Embryonic facial prominence (tissue), 1 donor: ENCODE data around the gene PLXDC2.
"Not testable (repeated sequence)": the region's sequence is repeated elsewhere in the genome, so short reads cannot be mapped to it uniquely, and the experiment has no call there.

Experiments used
- DNase-seq: peaks from one replicate; pipeline ENCODE4 v3.0.0-alpha.2; 2016; ENCODE audit errors: extremely low spot score

The PLXDC2 gene

GRCh38 chr10:19977097-19977521, 160.9 kb downstream of the PLXDC2 start:
- DNase-seq: no peak

- DNase-seq: no peak
Measured at GRCh38 chr10:19979628-19980027, 163.4 kb downstream of the PLXDC2 start.

GRCh38 chr10:19983880-19984565, 167.8 kb downstream of the PLXDC2 start:
- DNase-seq: no peak

- DNase-seq: no peak
Measured at GRCh38 chr10:19985745-19986144, 169.5 kb downstream of the PLXDC2 start.

- DNase-seq: no peak
Measured at GRCh38 chr10:19986591-19986990, 170.4 kb downstream of the PLXDC2 start.

GRCh38 chr10:19987931-19988330, 171.7 kb downstream of the PLXDC2 start:
- DNase-seq: no peak

- DNase-seq: no peak
Measured at GRCh38 chr10:19993714-19994315, 177.6 kb downstream of the PLXDC2 start.

- no peak for DNase-seq
Measured at GRCh38 chr10:19998482-19998881, 182.2 kb downstream of the PLXDC2 start.

- no peak for DNase-seq
Measured at GRCh38 chr10:19999431-19999830, 183.2 kb downstream of the PLXDC2 start.

GRCh38 chr10:20002026-20002425, 185.8 kb downstream of the PLXDC2 start:
- not testable (repeated sequence) for DNase-seq

- DNase-seq: no peak
Measured at GRCh38 chr10:20002657-20003056, 186.4 kb downstream of the PLXDC2 start.

GRCh38 chr10:20004087-20004523, 187.9 kb downstream of the PLXDC2 start:
- no peak for DNase-seq

GRCh38 chr10:20005638-20006037, 189.4 kb downstream of the PLXDC2 start:
- no peak for DNase-seq

GRCh38 chr10:20006169-20006870, 190.1 kb downstream of the PLXDC2 start:
- no peak for DNase-seq

GRCh38 chr10:20007426-20007825, 191.2 kb downstream of the PLXDC2 start:
- no peak for DNase-seq

GRCh38 chr10:20013991-20014750, 197.9 kb downstream of the PLXDC2 start:
- DNase-seq: no peak

- no peak for DNase-seq
Measured at GRCh38 chr10:20017961-20018360, 201.7 kb downstream of the PLXDC2 start.

- no peak for DNase-seq
Measured at GRCh38 chr10:20020677-20021076, 204.4 kb downstream of the PLXDC2 start.

- DNase-seq: no peak
Measured at GRCh38 chr10:20029523-20029922, 213.3 kb downstream of the PLXDC2 start.

- DNase-seq: no peak
Measured at GRCh38 chr10:20033476-20033875, 217.2 kb downstream of the PLXDC2 start.

- DNase-seq: no peak
Measured at GRCh38 chr10:20034732-20035131, 218.5 kb downstream of the PLXDC2 start.

GRCh38 chr10:20040012-20040411, 223.8 kb downstream of the PLXDC2 start:
- no peak for DNase-seq
